ENCODE results near the gene UBE3D.

Gene UBE3D

DNA sequence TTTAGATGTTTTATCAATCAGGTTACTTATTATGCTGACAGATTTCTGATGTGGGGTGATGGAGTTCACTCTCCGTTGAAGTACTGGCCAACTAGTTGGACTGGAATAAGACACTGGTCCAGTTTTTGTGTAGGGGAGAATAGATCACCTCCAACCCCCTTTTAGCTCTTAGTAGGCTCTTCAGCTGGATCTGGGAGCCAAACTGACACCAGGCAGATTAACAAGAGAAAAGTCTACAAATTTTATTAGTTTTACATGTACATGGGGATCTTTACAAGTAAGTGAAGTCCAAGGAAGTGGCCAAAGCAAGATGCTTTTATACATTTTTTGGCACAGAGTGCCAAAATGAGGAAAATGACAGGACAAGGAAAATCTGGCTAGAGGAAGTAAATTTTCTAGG, 107.1 kb downstream of the UBE3D start:
- H3K4me3 ChIP-seq (ENCODE audit: low read depth, low read length): no peak overlapping the region
- TF ChIP-seq, protein P1, sequence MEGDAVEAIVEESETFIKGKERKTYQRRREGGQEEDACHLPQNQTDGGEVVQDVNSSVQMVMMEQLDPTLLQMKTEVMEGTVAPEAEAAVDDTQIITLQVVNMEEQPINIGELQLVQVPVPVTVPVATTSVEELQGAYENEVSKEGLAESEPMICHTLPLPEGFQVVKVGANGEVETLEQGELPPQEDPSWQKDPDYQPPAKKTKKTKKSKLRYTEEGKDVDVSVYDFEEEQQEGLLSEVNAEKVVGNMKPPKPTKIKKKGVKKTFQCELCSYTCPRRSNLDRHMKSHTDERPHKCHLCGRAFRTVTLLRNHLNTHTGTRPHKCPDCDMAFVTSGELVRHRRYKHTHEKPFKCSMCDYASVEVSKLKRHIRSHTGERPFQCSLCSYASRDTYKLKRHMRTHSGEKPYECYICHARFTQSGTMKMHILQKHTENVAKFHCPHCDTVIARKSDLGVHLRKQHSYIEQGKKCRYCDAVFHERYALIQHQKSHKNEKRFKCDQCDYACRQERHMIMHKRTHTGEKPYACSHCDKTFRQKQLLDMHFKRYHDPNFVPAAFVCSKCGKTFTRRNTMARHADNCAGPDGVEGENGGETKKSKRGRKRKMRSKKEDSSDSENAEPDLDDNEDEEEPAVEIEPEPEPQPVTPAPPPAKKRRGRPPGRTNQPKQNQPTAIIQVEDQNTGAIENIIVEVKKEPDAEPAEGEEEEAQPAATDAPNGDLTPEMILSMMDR (IDR thresholded peaks at IDR 0.05; ENCODE audit: low read depth, low read length): no peak

DNA sequence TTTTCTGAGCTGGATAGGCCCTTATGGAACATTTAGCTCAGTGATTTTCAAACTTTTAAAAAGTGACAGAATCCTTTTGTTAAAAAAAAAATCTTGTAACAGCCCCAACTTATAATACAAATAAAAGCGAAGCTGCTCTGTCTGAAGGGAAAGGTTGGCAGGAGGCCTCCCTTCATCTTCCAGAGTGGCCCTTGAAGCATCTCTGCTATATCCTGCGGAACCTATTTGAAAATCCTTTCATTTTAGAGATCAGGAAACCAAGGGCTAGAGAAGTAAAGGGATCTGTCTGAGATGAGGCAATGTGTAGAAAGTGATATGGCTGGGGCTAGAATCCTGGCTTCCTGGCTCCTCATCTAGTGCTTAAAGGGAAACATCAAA, 107.8 kb downstream of the UBE3D start:
- TF ChIP-seq, protein P1 (IDR thresholded peaks at IDR 0.05; ENCODE audit: low read depth, low read length): no peak
- H3K4me3 ChIP-seq (ENCODE audit: low read depth, low read length): no peak overlapping the region

DNA sequence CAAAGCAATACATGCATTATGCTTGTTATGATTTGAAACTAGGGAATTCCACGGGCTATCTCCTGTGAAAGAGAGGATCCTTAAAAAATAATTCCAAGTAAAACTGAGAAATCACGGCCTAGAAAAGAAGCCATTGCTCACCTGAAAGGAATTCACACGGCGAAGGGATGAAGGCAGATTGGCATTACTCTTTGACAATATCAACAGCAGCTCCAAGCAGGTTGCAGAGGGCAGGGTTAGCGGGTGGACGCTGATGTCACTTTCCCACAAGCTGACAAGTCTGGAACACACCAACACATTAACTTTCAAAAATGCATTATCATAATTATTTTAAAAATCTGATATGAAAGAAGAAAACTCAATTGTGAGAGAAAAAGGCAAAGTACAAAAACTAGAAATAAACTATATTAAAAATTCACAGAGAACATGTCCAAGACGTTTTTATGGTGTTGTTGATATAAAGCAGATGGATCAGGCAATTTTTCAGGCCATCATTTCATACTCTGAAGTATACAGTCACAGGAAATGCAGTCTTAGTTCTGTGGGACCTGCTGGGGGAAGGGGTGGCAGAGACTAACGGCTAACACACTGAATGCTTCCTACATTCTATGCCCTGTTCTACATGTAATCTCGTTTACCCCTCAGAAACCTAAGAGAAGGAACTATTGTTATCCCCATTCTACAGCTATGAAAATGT, 108.3 kb downstream of the UBE3D start:
- H3K4me3 ChIP-seq (ENCODE audit: low read depth, low read length): no peak overlapping the region
- TF ChIP-seq, protein P1 (IDR thresholded peaks at IDR 0.05; ENCODE audit: low read depth, low read length): no peak

GRCh38 chr6:82955841-82956240, 109.8 kb downstream of the UBE3D start:
- H3K4me3 ChIP-seq (ENCODE audit: low read depth, low read length): no peak overlapping the region
- TF ChIP-seq, protein P1 (IDR thresholded peaks at IDR 0.05; ENCODE audit: low read depth, low read length): no peak

DNA sequence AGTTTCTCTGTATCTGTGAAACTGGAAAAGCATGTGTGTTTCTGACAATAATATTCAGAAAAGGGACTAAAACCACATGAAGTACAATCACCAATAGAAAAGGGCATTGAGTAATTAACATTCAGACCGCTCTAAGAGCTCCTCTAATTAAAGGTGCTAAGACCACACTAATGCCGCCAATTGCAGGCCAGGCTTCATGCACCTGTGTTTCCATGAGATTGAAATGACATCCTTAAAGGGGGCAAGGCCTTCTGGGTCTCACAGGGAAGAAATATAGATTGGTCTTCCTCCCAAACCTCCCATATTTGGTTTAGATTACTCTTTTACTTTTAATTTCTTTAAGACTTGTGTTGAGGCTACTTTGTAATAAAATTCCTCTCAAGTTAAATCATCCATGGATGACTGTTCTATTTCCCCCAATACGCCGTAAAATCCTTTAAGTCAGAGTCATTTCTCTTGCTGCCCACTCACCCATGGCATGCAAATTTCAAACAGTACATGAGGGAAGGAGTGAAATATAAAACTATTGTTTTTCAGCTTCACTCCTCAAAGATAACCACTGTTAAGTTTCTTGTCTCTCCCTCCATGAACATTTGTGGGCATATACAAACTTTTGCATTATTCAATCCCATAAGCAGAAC, 110.6 kb downstream of the UBE3D start:
- TF ChIP-seq, protein P1 (IDR thresholded peaks at IDR 0.05; ENCODE audit: low read depth, low read length): no peak
- no peak overlapping the region for H3K4me3 ChIP-seq (ENCODE audit: low read depth, low read length)

DNA sequence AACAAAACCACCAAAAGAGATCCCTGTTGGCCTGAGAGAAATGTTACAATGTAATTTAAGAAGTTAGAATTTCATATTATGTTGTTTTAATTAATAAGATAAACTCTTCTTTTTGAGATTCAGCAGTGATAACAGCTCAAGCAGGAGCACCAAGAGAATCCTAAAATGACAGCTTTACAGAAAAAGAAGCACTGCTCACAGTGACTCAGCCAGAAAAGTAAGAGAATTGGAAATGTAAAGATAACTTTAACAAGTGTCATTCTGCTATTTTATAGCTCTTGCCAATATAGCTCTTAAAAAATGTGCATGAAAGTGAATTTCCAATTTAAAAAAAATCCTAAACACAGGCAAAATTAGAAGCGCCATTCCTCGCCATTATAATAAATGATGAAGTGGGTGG, 111.3 kb downstream of the UBE3D start:
- TF ChIP-seq, protein P1 (IDR thresholded peaks at IDR 0.05; ENCODE audit: low read depth, low read length): no peak
- H3K4me3 ChIP-seq (ENCODE audit: low read depth, low read length): no peak overlapping the region

DNA sequence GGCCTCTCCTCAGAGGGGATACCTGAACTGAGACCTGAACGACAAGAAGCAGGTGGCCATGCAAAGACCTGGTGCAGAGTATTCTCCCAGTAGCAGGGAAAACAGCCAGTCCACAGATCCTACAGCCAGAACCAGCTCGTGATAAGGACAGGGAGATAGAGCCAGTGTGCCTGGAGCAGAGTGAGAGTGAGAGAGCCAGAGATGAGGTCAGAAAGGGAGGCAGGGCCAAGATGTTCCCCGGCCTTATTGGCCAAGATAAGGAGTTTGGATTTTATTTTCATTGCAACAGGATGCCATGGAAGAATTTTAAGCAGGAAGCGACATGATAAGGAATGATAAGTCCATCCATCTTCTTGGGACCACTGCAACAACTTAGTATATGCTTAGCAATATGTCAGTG, 111.8 kb downstream of the UBE3D start:
- H3K4me3 ChIP-seq (ENCODE audit: low read depth, low read length): no peak overlapping the region
- TF ChIP-seq, protein P1 (IDR thresholded peaks at IDR 0.05; ENCODE audit: low read depth, low read length): no peak
